Stomach (tissue), 4 donors: Measurements from ENCODE around the gene HIF1A.
"Not testable (repeated sequence)": the region's sequence is repeated elsewhere in the genome, so short reads cannot be mapped to it uniquely, and the experiment has no call there.

Source experiments
- EP300 ChIP-seq: sonication (generic); formaldehyde crosslinking; IDR thresholded peaks from one replicate; pipeline ENCODE4 v1.6.1; 2017; ENCODE audit warnings: antibody characterized with exemption
- POLR2A ChIP-seq, 4 donors: fragments of 450-650 bp; IDR thresholded peaks; one replicate each; pipeline ENCODE4 v1.6.1; 2016; ENCODE audit warnings: antibody characterized with exemption in 4 of 4, control low read depth in 2 of 4, mild to moderate bottlenecking in 1 of 4, moderate library complexity in 1 of 4

GRCh38 chr14:61755382-61755742 is 60.0 kb downstream of the HIF1A start:
- not testable (repeated sequence) for TF ChIP-seq POLR2A (IDR thresholded peaks at IDR 0.05); EP300
